Embryonic facial prominence (tissue), 1 donor: ENCODE measurements around the gene PEX11G.

Source experiments
- DNase-seq: peaks from one replicate; pipeline ENCODE4 v3.0.0-alpha.2; 2016; ENCODE audit errors: extremely low spot score

The PEX11G gene

GRCh38 chr19:7494416-7495098 lies 5.7 kb upstream of the PEX11G start:
- DNase-seq: no peak

- DNase-seq: no peak
These were observed 3.7 kb upstream of the PEX11G start for GRCh38 chr19:7492558-7492957.

- DNase-seq: no peak
These were observed 3.3 kb upstream of the PEX11G start for GRCh38 chr19:7492142-7492541.

- DNase-seq: no peak
These were observed 792 bp upstream of the PEX11G start for GRCh38 chr19:7489609-7490044.

- no peak for DNase-seq
These were observed 1.9 kb downstream of the PEX11G start for GRCh38 chr19:7486923-7487322.

GRCh38 chr19:7483720-7484201 lies 5.1 kb downstream of the PEX11G start:
- DNase-seq: no peak

GRCh38 chr19:7482584-7483439 lies 6.0 kb downstream of the PEX11G start:
- DNase-seq: no peak

- no peak for DNase-seq
These were observed 7.9 kb downstream of the PEX11G start for GRCh38 chr19:7480970-7481255.

GRCh38 chr19:7480222-7480969 lies 8.4 kb downstream of the PEX11G start:
- no peak for DNase-seq

GRCh38 chr19:7478843-7479227 lies 10.0 kb downstream of the PEX11G start:
- no peak for DNase-seq

- no peak for DNase-seq
These were observed 10.5 kb downstream of the PEX11G start for GRCh38 chr19:7478173-7478842.

GRCh38 chr19:7477758-7478157 lies 11.1 kb downstream of the PEX11G start:
- no peak for DNase-seq

- DNase-seq: no peak
These were observed 11.9 kb downstream of the PEX11G start for GRCh38 chr19:7476777-7477494.

GRCh38 chr19:7476241-7476640 lies 12.6 kb downstream of the PEX11G start:
- DNase-seq: no peak

GRCh38 chr19:7475665-7476064 lies 13.2 kb downstream of the PEX11G start:
- DNase-seq: no peak

GRCh38 chr19:7471696-7472615 lies 16.9 kb downstream of the PEX11G start:
- no peak for DNase-seq

GRCh38 chr19:7470540-7471305 lies 18.1 kb downstream of the PEX11G start:
- DNase-seq: no peak

GRCh38 chr19:7469669-7470285 lies 19.1 kb downstream of the PEX11G start:
- no peak for DNase-seq

- no peak for DNase-seq
These were observed 20.0 kb downstream of the PEX11G start for GRCh38 chr19:7468840-7469239.
